Head of caudate nucleus (tissue), 42 donors: ENCODE measurements around the gene DYNC1LI1.
"Not testable (repeated sequence)": the region's sequence is repeated elsewhere in the genome, so short reads cannot be mapped to it uniquely, and the experiment has no call there.

ENCODE experiments used
- DNase-seq, 42 donors: peaks; one replicate each; pipeline versions ENCODE4 v3.0.0 to v3.0.0-alpha.2; 2020 to 2021; ENCODE audit warnings: mixed read lengths in 7 of 42
- intact Hi-C: fragments of 100-400 bp; cut with DNase I; formaldehyde crosslinking; loops from one replicate; pipeline ENCODE4 v1.15.0; 2022

The DYNC1LI1 gene

DNA sequence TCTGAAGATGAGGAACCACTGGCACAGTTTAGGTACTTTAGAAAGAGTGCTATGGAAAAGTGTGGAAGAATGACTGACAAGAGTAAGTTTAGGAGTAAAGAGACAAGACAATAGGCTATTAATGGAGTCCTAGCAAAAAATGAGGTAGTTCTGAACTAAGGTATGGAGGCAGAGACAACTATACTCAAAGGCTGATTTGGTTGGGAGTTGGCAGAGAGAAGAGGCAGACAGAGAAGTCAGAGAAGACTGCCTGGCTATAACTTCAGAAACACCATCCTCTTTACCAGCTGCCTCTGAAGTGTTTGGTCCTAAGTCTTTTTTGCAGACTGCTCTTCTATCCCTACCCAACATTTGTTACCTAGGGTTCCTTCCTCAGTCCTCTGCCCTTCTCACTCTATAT lies 19.2 kb downstream of the DYNC1LI1 start:
- no peak for DNase-seq
- intact Hi-C loops, result no loop called here

DNA sequence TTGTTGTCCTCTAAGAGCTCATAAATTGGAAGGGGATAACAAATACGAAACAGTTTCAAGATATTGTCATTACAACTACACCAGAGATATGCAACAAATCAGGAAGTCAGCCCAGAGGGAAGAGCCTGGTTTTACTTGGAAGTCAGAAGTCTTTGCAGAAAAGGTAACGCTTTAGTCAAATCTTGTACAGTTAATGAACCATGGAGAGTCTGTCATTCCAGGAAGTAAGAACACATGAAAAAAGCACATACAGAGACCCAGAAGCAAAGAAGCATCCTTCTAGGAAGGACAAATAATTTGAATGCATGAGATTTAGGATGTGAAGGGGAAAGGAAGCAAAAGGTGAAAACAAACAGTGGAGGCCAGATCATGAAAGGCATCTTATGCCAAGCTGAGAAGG lies 19.6 kb downstream of the DYNC1LI1 start:
- DNase-seq, result no peak
- intact Hi-C loops, result no loop called here

DNA sequence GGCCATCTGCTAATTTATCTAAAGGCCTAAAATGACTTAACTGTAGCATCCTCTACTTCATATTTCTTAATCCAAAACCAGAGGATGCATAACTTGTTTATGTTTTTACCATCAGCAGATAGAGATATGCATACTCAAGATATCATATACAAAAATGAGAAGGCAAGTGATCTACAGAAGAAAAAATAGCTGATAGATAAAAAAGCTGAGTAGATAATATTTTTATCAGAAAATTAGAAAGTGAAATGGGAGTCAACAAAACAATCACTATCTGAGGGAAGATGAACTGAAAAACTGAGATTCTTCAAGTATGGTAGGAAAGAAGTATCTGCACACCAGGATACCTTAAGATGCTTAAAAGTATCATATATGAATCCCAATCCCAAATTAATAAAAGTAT lies 25.4 kb downstream of the DYNC1LI1 start:
- intact Hi-C loops, result no loop called here
- no peak for DNase-seq

DNA sequence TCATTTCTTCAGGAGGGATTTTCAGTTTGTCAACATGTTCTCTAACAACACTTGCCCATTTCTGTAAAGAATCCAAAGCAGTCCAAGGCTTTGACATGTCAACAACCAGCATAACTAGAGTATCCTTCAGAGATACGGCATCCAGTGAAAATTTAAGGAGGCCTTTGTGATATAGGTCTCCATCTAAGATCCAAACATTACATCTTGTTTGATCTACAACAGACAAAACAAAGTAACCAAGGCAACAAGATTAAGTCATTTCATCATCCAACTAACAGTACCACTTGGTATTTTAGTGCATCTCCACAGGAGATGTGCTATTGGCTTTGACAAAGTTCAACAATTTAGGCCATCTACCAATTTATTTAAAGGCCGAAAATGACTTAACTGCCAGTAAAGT lies 25.8 kb downstream of the DYNC1LI1 start:
- intact Hi-C loops, result no loop called here
- no peak for DNase-seq

DNA sequence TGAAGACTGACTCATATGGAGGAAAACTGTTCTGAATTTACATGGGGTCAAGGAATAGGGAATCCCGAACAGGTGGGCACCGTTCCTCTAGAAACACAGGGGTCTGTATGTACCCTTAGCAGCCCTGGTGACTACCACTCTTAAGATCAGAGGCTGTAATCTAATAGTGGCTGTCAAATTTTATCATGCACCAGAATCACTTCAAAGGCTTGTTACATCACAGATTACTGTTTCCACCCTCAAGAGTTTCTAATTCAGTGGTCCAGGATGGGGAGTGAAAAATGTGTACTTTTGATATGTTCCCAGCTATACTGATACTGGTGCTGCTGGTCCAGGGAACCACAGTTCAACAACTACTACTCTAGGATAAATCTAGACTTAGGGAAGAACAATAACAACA lies 27.9 kb downstream of the DYNC1LI1 start:
- DNase-seq, result no peak
- intact Hi-C loops, result no loop called here

DNA sequence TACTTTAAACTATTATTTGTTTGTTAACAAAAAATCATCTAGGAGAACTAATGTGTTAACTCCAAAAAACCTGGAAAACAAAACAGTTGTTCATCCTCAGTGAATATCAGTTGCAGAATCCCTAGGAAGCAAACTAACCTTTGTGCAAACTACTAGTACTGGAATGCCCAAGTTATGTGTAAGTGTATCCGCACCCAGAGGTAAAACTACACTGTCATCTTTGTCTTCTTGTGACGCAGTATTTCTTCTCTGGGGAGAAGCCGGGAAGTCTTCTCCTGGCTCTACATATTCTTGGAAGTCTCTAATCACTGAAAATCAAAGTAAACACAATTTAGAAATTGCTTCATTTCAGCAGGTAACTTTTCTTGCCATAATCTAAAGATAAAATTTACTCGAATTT lies 29.8 kb downstream of the DYNC1LI1 start:
- intact Hi-C loops, result no loop called here

DNA sequence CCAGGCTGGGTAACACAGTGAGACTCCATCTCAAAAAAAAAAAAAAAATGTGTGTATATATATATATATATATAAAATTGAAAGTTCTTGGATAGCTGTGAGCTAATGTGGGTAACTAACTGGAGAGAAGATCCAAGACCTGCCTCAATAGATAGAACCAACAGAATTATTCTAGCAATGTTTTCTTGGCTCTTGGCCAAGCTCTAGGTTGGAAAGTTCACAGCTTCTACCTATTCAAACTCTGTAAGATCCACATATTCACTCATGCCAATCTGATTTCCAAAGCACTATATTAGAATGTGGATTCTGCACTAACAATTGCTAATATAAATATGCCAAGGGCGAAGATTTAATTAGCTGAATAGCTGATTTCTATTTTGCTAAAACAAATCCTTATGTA lies 38.2 kb downstream of the DYNC1LI1 start:
- intact Hi-C loops, result no loop called here
- DNase-seq, result no peak

More for the DNA sequence above, 29.8 kb downstream of the DYNC1LI1 start:
- DNase-seq, result no peak

DNA sequence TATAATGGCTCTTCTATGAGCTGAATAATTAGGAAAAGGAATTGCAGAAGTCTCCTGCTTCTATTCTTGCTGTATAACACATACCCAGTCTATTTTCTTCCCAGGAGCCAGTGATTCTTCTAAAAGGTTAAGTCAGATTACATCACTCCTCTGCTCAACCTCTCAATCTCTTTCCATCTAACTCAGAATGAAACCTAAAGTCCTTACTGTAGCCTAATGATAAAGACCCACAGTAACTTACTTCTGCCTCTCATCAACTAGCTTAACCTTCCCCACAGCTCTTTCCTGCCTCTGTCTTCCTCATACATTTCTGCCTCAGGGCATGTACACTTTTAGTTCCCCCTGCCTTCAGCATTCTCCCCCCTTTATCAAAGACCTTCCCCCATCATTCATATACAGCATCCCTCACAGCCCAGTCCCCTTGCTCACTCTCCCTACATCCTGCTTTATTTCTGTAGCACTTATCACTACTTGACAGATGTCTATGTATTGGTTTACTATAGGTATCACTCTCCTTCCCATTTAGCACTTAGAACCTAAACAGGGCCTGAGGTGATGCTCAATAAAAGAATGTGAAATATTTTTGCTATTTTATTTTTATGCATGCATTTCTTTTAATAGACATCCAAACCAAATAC lies 39.5 kb downstream of the DYNC1LI1 start:
- no peak for DNase-seq
- intact Hi-C loops, result no loop called here

DNA sequence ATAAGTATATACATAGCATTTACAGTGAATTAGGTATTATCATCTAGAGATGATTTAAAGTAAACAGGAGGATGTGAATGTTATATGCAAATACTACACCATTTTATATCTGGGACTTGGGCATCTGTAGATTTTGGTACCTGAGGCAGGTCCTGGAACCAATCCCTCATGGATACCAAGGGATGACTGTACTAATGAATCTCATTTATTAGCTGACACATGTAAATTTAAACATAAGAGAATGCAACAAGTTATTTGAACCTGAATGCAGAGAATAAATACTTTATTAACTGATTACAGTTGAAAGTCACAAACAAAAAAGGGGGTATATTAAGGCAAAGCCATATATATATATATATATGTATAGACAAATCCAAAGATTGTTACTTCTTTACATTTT lies 44.9 kb downstream of the DYNC1LI1 start:
- no peak for DNase-seq
- intact Hi-C loops, result no loop called here

DNA sequence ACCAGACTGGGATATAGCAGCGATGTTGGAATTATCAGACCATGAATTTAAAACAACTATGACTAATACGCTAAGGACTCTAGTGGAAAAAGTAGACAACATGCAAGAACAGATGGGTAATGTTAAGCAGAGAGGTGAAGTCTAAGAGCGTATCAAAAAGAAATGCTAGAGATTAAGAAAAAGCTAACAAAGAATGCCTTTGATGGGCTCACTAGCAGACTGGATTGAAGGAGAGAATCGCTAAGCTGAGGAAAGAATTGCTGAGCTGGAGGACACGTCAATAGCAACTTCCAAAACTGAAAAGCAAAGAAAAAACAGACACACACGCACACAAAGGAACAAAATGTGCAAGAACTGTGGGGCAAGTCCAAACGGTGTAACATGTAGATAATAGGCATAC lies 48.0 kb downstream of the DYNC1LI1 start:
- no peak for DNase-seq
- intact Hi-C loops, result no loop called here

DNA sequence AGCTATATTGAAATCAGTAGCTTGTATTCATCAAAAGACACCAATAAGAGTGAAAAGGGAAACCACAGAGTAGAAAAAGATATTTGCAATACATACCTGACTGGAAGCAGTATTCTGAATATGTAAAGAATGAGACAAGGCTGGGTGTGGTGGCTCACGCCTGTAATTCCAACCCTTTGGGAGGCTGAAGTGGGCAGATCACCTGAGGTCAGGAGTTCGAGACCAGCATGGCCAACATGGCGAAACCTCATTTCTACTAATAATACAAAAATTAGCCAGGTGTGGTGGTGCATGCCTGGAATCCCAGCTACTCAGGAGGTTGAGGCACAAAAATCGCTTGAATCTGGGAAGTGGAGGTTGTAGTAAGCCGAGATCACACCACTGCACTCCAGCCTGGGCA lies 51.7 kb downstream of the DYNC1LI1 start:
- intact Hi-C loops, DNase-seq: not testable (repeated sequence)

DNA sequence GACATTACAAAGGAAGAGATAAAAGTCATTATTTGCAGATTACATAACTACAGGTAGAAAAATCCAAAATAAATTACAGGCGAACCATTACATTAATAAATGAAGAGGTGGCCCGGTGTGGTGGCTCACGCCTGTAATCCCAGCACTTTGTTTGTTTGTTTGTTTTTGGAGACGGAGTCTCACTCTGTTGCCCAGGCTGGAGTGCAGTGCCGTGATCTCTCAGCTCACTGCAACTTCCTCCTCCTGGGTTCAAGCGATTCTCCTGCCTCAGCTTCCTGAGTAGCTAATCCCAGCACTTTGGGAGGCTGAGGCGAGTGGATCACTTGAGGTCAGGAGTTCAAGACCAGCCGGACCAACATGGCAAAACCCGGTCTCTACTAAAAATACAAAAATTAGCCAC lies 53.9 kb downstream of the DYNC1LI1 start:
- intact Hi-C loops, DNase-seq: not testable (repeated sequence)

DNA sequence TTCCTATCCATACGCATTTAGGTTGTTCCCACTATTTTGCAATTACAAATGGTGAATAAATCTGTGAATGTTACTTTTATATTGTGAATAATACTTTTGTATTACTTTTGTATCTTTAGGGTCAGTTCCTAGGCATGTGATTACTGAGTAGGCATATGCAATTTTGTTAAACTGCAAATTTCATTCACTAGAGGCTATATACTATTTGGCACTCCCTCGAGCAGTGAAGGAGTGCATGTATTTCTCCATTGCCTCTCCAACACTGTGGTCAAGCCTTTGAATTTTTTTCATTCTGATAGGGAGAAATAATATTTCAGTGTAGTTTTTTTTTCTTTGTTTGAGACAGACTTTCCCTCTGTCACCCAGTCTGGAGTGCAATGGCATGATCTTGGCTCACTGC lies 59.7 kb downstream of the DYNC1LI1 start:
- DNase-seq, result no peak
- intact Hi-C loops, result loop anchor here (5.0 kb wide), 1 partner anchor 151 kb away; no protein-coding TSS in a partner anchor

DNA sequence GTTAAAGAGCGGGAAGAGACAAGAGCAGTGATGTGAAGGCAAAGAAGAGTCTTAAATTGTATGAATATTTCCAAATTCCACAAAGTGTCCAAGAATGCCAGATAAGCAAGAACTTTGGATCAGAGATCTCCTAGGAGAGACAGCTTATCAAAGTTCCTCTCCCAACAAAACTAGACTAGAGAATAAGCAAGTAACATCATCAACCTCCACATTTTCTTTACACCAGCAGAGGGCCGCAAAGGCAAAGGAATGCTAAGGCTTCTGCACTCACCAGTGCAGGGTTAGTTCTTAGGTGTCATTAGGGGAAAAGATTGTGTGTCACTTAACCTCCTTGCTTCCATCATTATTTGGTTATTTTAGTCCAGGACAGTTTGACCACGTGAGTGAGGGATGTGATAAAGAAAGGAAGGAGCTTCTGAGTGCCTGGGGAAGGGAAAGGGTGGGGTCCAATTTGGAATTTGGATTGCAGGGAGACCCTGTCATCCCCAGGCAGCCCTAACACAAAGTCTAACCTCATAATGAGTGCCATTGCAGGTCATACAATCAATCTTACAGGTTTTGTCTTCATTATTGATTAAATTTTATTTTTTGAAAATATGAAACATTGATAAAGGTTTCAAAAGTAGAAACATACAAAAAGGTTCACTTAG lies 60.5 kb downstream of the DYNC1LI1 start:
- DNase-seq, result peak; percentile 44 to 90 (median 78)
- intact Hi-C loops, result loop anchor here (5.0 kb wide), 1 partner anchor 152 kb away; no protein-coding TSS in a partner anchor

DNA sequence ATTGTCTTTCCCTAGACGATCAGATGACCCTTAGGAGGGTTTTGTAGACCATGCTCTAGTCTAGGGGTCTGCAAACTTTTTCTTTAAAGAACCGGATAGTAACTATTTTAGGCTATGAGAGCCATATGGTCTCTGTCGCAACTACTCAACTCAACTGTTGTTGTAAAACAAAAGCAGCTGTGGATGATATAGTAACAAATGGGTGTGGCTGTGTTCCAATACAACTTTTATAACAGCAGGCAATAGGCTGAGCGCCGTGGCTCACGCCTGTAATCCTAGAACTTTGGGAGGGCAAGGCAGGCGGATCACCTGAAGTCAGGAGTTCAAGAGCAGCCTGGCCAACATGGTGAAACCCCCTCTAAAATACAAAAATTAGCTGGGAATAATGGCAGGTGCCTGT lies 61.9 kb downstream of the DYNC1LI1 start:
- no peak for DNase-seq
- intact Hi-C loops, result no loop called here

DNA sequence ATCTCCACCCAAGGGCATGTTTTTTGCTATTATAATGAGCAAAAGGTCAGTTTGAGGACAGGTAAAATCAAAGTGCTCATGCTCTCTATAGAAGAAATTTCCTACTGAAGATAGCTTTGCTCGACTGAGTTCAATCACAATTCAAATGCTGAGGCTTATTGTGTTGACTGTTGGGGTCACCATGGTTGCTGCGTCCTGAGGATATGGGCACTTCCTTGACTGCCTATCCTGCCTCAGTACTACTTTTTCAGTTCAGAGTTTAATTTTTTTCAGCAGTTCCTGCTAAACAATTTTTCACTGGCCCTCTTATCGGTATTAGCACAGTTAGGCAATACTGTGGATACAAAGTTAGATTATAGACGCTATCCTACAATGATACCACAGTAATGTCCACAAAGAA lies 64.2 kb downstream of the DYNC1LI1 start:
- intact Hi-C loops, result no loop called here
- no peak for DNase-seq

DNA sequence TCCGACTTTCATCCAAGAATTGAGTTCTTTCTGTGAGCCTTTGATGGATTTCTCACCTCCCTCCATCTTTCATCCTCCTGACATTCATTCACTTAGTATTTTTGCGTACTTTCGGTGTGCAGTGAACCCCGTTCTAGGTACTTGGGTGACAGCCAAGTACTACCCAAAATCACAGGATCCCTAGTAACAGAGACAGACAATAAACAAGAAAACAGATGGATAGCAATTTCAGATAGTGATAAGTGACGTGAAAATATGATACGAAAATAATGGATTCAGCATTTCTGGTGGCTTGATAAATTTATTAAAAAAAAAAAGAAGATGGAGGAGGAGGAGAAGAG lies 67.7 kb downstream of the DYNC1LI1 start:
- intact Hi-C loops, result loop anchor here (5.0 kb wide), 1 partner anchor 69 kb away; the partner anchor contains the start of gene DYNC1LI1
- no peak for DNase-seq

DNA sequence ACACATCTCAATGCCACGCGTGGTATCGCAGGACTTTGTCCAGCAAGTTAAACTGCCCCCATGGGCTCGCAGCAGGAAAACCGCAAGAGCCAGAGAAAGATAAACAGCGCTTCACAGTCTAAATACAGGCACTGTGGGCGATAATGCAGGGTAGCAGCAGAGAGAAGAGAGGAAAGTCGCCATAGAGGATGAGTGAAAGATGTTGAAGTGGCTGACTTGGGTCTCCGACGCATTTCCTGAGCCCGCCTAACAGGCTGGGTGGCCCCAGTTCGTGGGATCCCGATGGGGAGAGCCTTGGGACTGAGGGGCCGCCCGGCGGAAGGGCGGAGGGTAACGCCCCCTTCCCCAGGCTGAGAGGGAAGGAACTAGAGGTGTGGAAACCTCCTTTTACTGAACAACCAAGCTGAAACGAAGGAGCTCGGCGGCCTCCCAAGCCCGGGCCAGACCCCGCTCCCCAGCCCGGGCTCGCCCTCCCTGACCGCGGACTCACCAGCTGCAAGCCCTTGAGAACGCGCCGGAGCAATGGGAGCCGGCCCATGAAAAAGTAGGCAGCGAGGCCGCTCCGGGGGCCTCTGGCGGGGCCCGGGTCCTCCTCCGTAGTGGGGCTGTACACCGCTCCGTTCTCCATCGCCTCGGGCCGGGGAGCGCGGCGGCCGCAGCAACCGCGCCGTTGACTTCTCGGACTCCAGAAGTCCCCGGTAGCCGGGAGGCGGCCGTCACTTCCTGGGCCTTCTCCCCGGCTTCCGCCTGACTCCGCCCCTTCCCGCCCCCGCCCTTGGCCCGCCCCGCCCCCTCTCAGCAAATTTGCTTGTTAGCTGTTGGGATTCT lies 68.3 kb downstream of the DYNC1LI1 start, which contains the start of gene CMTM6:
TSS of gene CMTM6 (minus strand) at position 735 of the 828 bp plus-strand sequence. CDS start at position 628, 107 bp downstream.
- DNase-seq, result peak; percentile 53 to 92 (median 82)
- intact Hi-C loops, result loop anchor here (5.0 kb wide), 1 partner anchor 70 kb away; the partner anchor contains the start of gene DYNC1LI1

DNA sequence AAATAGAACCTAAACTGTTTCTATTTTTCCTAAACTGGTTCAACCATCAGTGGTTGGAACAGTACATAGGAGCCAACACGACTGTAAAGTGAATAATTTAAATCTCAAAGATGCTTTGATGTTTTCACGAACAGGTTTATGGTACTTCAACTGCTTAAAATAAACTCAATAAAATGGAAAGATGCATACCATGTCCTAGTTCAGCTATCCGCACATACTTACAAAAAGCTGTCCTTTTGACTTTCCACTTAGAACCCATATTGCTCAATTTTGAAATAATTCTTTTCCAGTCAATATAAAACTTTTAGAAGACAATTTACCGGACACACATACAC lies 68.9 kb downstream of the DYNC1LI1 start:
- intact Hi-C loops, result loop anchor here (5.0 kb wide), 1 partner anchor 71 kb away; the partner anchor contains the start of gene DYNC1LI1
- no peak for DNase-seq
